ENCODE data around the gene AKIP1. TPM values are rescaled to one million over a fixed set of nuclear protein-coding genes. Genes with fewer than 3 reads are reported as not detected.

Gene AKIP1
- total RNA-seq, 2 donors from 2014 or later: 6.8 to 8.1 TPM

DNA sequence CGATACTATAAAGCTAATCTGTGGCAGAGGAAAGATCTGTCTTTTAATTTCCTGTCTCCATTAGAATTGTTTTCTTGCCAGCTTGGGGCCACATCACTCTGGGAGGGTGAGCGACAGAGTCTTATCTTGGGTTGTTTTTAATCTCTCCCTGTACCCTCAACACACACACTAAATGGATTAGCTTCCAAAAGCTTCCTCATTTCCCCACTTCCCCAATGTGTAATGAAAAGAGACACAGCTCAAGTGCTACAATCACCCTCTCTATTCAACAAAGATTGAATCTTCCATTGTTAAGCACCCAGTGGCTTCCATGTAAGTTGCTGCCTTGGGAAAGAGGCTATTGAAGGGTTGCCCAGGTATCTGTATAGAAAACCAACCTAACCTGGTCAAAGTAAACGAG is 37.9 kb downstream of the AKIP1 start:
- H3K27ac Mint-ChIP-seq: no peak overlapping the region
- no peak for DNase-seq
- H3K27me3 Mint-ChIP-seq: no peaks in the 10 kb centered on the region
- ATAC-seq: no peak
- H3K4me1 Mint-ChIP-seq: no peaks in the 10 kb centered on the region
- no peak overlapping the region for H3K4me3 Mint-ChIP-seq
- peaks cover 3% of the 10 kb centered on the region for H3K36me3 Mint-ChIP-seq (ENCODE audit: low read depth)
- no peaks in the 10 kb centered on the region for H3K9me3 ChIP-seq (ENCODE audit: control insufficient read depth, low read length, poor library complexity, severe bottlenecking)

DNA sequence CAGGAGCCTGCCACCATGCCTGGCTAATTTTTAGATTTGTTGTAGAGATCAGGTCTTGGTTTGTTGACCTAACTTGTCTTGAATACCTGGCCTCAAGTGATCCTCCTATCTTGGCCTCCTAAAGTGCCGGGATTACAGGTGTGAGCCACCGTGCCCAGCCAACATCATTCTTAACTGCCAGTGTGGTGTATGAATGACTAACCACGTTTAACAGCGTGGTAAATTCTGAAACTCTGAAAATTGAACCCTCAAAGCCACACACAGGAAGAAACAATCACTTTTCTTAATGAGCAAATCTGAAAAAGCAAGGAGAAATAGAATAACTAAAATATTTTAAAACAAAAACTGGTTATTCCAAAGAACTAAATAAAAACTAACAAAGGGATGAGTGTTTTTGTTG is 45.9 kb downstream of the AKIP1 start:
- no peaks in the 10 kb centered on the region for H3K27me3 Mint-ChIP-seq
- peaks cover 2% of the 10 kb centered on the region for H3K36me3 Mint-ChIP-seq (ENCODE audit: low read depth)
- H3K9me3 ChIP-seq (ENCODE audit: control insufficient read depth, low read length, poor library complexity, severe bottlenecking): no peaks in the 10 kb centered on the region
- ATAC-seq: no peak
- DNase-seq: no peak
- no peak overlapping the region for H3K4me3 Mint-ChIP-seq
- H3K27ac Mint-ChIP-seq: no peak overlapping the region
- H3K4me1 Mint-ChIP-seq: peaks cover 13% of the 10 kb centered on the region

DNA sequence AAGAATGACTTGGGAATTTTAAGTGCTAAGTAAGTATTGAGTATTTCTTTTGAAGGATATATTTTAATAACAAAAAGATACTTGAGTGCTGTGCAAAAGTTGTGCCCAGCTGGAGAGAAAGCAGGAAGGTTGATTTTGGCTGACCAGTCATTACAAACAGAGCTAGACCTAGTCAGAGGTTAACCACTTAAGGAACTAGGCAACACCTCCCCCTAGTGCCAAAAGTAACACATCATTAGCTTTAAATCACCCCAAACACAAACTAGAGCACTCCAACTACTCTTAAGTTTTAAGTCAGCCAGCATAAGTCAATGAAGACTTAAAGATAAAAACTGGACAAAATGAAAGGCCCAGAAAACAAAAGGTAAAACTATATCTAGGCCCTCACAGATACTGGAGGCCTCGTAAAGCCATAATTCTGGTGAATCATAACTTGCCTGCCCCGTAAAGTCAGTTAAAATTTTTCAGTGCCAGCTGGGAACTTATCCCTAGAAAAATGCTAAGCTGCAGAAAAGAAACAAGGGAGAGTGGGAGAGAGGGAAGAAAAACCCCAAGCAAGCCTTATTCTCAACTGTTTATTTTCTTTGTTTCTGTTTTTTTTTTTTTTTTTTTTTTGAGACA is 48.7 kb downstream of the AKIP1 start:
- Mint-ChIP-seq H3K27me3 (no peaks in the 10 kb centered on the region), H3K4me1 (peaks cover 27% of the 10 kb centered on the region), H3K27ac (peak overlapping the region; percentile 14), H3K36me3 (ENCODE audit: low read depth) (peaks cover 7% of the 10 kb centered on the region), H3K4me3 (no peak overlapping the region)
- no peaks in the 10 kb centered on the region for H3K9me3 ChIP-seq (ENCODE audit: control insufficient read depth, low read length, poor library complexity, severe bottlenecking)
- DNase-seq (no peak), ATAC-seq (no peak)

DNA sequence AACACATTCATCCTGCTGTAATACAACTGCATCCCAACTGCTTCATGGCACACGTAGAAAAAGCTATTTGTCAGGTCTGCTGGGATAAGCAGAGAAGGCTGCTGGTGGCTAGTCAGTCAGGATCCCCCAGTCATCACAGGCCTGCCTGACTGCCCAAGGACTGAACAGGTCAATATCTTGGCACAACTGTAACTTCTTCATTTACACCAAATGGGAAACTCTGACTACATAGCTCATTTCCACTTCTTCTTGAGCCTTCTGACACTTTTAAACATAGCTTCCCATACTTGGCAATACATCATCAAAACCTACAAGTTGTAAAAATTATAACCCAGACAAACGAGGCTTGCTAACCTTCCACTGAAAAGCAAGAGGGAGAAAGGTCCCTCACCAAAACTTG is 50.4 kb downstream of the AKIP1 start:
- peak overlapping the region; percentile 100 for H3K27ac Mint-ChIP-seq
- ATAC-seq: no peak
- no peak for DNase-seq

DNA sequence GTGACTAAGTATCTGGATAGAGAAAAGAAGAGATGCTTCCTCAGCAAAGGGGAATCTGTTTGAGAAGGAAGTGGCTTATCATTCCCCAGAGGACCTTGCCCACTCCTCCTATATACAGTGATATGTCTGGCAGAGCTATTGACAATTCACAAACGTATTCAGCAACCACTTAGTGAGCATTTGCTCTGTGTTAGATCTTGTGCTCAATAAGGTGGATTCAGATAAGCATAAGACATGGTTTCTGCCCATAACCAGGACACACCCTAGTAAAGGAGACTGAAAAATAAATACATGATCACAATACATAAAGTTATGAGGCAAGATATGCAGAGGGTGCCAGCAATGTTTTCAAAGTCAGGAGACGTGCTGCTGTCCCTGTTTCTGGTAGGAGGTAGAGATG is 51.9 kb downstream of the AKIP1 start:
- no peaks in the 10 kb centered on the region for H3K9me3 ChIP-seq (ENCODE audit: control insufficient read depth, low read length, poor library complexity, severe bottlenecking)
- Mint-ChIP-seq H3K4me1 (peaks cover 27% of the 10 kb centered on the region), H3K4me3 (peak overlapping the region; percentile 99), H3K36me3 (ENCODE audit: low read depth) (peaks cover 7% of the 10 kb centered on the region), H3K27me3 (no peaks in the 10 kb centered on the region), H3K27ac (peak overlapping the region; percentile 100)
- ATAC-seq (no peak), DNase-seq (no peak)

More for the DNA sequence above, 50.4 kb downstream of the AKIP1 start:
- no peaks in the 10 kb centered on the region for H3K9me3 ChIP-seq (ENCODE audit: control insufficient read depth, low read length, poor library complexity, severe bottlenecking)
- Mint-ChIP-seq H3K36me3 (ENCODE audit: low read depth) (peaks cover 7% of the 10 kb centered on the region), H3K4me3 (no peak overlapping the region), H3K4me1 (peaks cover 33% of the 10 kb centered on the region), H3K27me3 (no peaks in the 10 kb centered on the region)

DNA sequence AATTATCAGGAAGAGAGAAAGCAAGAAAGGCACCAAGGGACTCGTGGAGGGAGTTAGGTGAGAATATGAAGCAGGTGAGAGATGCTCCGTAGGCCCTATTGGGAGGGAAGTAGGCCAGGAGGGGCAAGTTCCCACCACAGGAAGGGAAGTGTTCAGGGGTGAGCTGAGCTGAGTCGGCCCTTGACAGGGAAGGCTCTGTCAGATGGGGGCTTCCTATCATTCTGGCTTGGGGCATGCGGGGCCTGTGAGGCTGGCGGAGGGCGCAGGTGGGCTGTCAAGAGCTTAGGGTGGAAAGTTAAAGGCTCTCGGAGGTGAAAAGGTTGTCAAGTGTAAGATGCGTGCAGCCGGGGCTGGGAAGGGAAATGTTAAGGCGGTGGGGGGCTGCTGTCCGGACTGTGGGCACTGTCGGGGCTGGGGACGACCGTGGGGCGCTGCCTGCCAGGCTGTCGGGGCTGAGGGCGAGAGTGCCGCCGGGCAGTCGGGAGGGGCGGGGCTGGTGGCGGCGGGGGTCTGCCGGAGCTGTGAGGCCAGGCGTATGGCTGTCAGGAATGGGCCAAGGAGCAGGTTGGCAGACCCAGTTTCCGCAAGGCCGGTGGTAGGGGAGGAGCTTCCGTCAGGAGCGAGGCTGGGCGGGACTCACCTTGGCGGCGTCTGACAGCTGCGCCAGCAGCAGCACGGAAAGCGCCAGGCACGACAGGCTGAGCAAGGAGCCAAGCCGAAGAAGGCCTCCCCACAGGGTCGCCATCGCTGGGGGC is 52.8 kb downstream of the AKIP1 start:
- peak; percentile 55 to 62 (median 60) for DNase-seq

DNA sequence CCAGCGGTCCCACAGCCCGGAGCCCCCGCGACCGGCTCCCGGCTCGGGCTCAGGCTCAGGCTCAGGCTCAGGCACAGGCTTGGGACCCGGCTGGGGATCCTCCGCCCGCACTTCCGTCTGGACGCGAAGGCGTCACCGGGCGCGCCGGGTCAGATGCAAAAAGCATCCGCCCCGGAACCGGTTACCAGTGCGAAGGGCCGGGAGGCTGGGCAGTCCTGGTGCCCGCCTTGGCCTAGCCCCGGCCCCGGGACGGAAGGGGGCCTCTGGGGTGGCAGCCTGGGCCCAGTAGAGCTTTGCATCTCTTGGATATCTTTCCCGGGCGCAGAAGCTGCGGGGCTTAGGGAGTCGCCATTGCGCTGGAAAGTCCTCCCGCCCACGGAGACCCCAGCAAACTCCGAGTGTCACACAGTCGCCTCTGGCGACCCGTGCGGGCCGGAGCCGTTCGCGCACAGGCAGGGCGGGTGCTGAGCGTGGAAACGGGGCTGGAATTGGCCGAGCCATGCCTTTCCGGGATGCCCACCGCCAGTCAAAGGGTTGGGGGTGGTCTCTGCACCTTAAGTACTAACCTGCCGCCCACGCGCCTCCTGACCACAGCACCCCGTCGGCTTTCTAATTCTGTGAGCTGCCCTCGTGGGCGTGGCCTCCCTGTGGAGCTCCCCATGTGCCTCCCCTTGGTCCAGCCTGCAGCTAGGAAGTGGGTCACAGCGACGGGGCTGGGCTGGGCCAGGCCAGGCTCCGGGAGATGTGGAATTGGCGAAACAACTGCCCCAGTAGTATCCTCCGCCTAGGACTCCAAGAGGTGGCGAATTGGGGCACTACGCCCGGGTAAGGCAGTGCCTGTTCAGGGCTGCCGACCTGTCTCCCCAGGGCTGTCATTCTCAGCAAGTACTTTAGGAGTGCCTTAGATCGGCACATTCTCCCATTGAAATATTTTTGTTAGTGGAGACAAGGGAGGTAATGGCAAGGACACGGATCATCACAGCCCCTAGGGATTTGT is 53.6 kb downstream of the AKIP1 start, which contains the start of gene TMEM9B:
Gene TMEM9B, minus strand, starts transcription at position 119 of the 997 bp plus-strand sequence. CDS start 129 bp downstream, outside the sequence.
- DNase-seq (peak; percentile 57 to 60 (median 57)), ATAC-seq (peak; percentile 85)
- Mint-ChIP-seq H3K27me3 (no peaks in the 10 kb centered on the region), H3K4me1 (peaks cover 26% of the 10 kb centered on the region), H3K27ac (peak within 1 kb of the TSS; percentile 100), H3K4me3 (peak within 1 kb of the TSS; percentile 99), H3K36me3 (ENCODE audit: low read depth) (peaks cover 7% of the 10 kb centered on the region)
- H3K9me3 ChIP-seq (ENCODE audit: control insufficient read depth, low read length, poor library complexity, severe bottlenecking): no peaks in the 10 kb centered on the region

More for the DNA sequence above, 52.8 kb downstream of the AKIP1 start:
- peak; percentile 85 for ATAC-seq
- Mint-ChIP-seq H3K4me1 (peaks cover 27% of the 10 kb centered on the region), H3K27ac (peak overlapping the region; percentile 100), H3K27me3 (no peaks in the 10 kb centered on the region), H3K36me3 (ENCODE audit: low read depth) (peaks cover 7% of the 10 kb centered on the region), H3K4me3 (peak overlapping the region; percentile 99)
- H3K9me3 ChIP-seq (ENCODE audit: control insufficient read depth, low read length, poor library complexity, severe bottlenecking): no peaks in the 10 kb centered on the region

DNA sequence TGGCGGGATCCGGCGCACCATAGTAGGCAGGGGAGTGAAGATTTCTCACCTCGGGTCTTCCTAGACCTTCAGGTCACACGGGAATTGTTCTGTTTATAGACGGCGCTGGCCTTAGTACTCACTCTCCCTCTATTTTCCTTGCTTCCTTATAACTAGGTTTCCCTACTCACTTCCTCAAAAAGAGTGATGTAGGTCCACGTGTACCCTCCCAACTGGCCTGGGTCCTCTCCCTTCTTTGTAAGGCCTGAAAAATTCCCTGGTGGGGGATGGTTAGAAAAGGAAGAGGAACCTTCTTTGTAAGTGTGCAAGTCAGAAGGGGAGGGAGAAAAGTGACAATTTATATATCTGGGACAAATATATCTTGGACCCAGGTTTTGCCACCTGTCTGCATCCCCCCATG is 56.2 kb downstream of the AKIP1 start:
- no peaks in the 10 kb centered on the region for H3K9me3 ChIP-seq (ENCODE audit: control insufficient read depth, low read length, poor library complexity, severe bottlenecking)
- ATAC-seq (no peak), DNase-seq (no peak)
- H3K4me3 Mint-ChIP-seq: no peak overlapping the region
- H3K36me3 Mint-ChIP-seq (ENCODE audit: low read depth): peaks cover 9% of the 10 kb centered on the region
- H3K27me3 Mint-ChIP-seq: no peaks in the 10 kb centered on the region
- peaks cover 20% of the 10 kb centered on the region for H3K4me1 Mint-ChIP-seq
- no peak overlapping the region for H3K27ac Mint-ChIP-seq

Other genes with a start within 250 kb of the AKIP1 start
- gene TRIM66, start 228.5 kb upstream of the AKIP1 start, total RNA-seq: 10 to 100 TPM; 20.0 to 23.5 TPM
- gene RPL27A, start 228.4 kb upstream of the AKIP1 start, total RNA-seq: 1,000 to 10,000 TPM; 1,682 to 1,804 TPM
- gene C11orf16, start 21.8 kb downstream of the AKIP1 start, total RNA-seq: not detected
- not detected for gene ASCL3, start 31.8 kb downstream of the AKIP1 start, total RNA-seq
- gene TMEM9B, start 53.3 kb downstream of the AKIP1 start, total RNA-seq: 10 to 100 TPM; 28.3 to 30.3 TPM
- gene NRIP3, start 92.8 kb downstream of the AKIP1 start, total RNA-seq: 1 to 10 TPM; 3.8 to 4.4 TPM
- under 1 TPM in 1 of 2 donors, not detected in 1; 0.10 TPM for gene SCUBE2, start 180.4 kb downstream of the AKIP1 start, total RNA-seq

All from T-helper 17 cell (primary cell).